Hindlimb muscle (tissue), 1 donor: ENCODE data around the gene NLRP12. TPM values are rescaled to one million over a fixed set of nuclear protein-coding genes. Genes with fewer than 3 reads are reported as not detected.
"Not testable (repeated sequence)": the region's sequence is repeated elsewhere in the genome, so short reads cannot be mapped to it uniquely, and the experiment has no call there.

Source experiments
- DNase-seq: peaks from one replicate; pipeline ENCODE4 v3.0.0-alpha.2; 2013
- polyA plus RNA-seq: library from polyadenylated mRNA; unstranded; fragments of 120-200 nt; gene quantifications from one replicate; pipeline ENCODE4 v1.2.1, GENCODE V29; 2013; ENCODE audit not compliant: insufficient read length

Gene NLRP12
- polyA plus RNA-seq, 1 donor, result 0.46 TPM

GRCh38 chr19:53780506-53780905, 43.6 kb downstream of the NLRP12 start:
- no peak for DNase-seq

GRCh38 chr19:53775524-53775923, 48.6 kb downstream of the NLRP12 start:
- no peak for DNase-seq

- DNase-seq, result not testable (repeated sequence)
Observed at GRCh38 chr19:53774491-53774890, 49.6 kb downstream of the NLRP12 start.

DNA sequence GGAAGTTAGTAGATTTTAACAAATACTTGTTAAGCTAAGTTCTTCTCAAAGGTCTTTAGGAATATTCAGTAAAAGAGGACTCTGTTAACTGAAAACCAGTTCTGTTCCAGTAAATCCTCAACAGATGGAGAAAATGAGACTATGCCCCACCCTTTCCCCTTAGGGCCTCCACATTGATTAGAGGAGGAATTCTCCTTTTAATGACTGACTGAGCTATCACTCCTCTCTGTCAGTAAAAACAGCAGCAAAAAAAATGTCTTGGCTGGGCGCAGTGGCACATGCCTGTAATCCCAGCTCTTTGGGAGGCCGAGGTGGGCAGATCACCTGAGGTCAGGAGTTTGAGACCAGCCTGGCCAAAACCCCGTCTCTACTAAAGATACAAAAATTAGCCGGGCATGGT, 50.1 kb downstream of the NLRP12 start:
- no peak for DNase-seq

GRCh38 chr19:53772943-53773342, 51.2 kb downstream of the NLRP12 start:
- peak; percentile 23 for DNase-seq

DNA sequence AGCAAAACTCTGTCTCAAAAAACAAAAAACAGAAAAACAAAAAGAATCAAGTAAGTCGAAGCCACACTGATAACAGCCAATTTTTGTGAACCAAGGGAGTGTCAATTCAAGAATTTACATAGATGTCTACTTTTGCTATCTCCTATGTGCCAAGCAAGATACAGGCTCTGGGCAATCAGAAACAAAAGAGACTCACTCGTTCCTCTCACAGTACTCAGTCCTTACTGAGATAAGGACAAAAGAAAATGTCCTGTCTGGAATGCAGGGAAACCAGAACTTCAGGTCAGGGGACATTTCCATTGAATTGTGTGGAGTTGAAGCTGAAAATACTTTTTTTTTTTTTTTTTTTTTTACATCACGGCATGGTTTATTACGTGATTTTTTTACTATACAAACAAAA, 53.0 kb downstream of the NLRP12 start:
- no peak for DNase-seq

GRCh38 chr19:53769696-53770309, 54.3 kb downstream of the NLRP12 start:
- DNase-seq, result not testable (repeated sequence)

DNA sequence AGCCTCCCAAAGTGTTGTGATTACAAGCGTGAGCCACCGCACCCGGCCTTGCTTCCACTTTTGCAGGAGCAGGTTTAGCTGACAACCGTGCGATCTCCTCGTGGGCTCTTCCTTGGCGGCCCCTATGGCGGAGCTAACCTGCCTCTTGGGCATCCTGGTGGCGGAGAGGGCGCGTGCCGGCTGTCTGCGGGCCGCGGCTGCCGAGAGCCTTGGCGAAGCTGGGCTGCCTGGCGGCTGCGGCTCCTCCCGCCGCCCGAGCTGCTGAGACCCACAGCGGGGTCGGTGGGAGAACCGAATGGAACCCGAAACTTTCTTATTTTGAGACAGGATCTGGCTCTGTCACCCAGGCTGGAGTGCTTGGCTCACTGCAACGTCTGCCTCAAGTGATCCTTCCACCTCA, 55.7 kb downstream of the NLRP12 start:
- no peak for DNase-seq

- DNase-seq, result not testable (repeated sequence)
Observed at GRCh38 chr19:53758991-53759390, 65.1 kb downstream of the NLRP12 start.

Other genes with a start within 250 kb of the NLRP12 start
- gene DPRX, start 192.3 kb downstream of the NLRP12 start, polyA plus RNA-seq, result not detected
- gene MYADM, start 43.6 kb upstream of the NLRP12 start, polyA plus RNA-seq, result 184 TPM
- gene PRKCG, start 57.9 kb upstream of the NLRP12 start, polyA plus RNA-seq, result 0.43 TPM
- gene CACNG7, start 85.0 kb upstream of the NLRP12 start, polyA plus RNA-seq, result not detected
- gene CACNG8, start 138.6 kb upstream of the NLRP12 start, polyA plus RNA-seq, result 1.1 TPM
- 27.6 TPM for gene CACNG6, start 167.3 kb upstream of the NLRP12 start, polyA plus RNA-seq
- not detected for gene VSTM1, start 239.6 kb upstream of the NLRP12 start, polyA plus RNA-seq